OCI-LY3 (cell line): ENCODE measurements around the gene CUL9.

Experiments
- EZH2phosphoT487 ChIP-seq: fragments of 200-600 bp; shearing (Covaris generic); IDR thresholded peaks from 2 replicates; pipeline ENCODE4 v1.6.1; 2018; ENCODE audit warnings: antibody characterized with exemption, mixed run types, low read depth
- TF ChIP-seq, protein P1 (sequence below): fragments of 200-600, 300-600 bp; sonication (generic); IDR thresholded peaks from 2 replicates; pipeline ENCODE4 v1.5.1; 2014; ENCODE audit warnings: antibody characterized with exemption, low read length, low read depth

DNA sequence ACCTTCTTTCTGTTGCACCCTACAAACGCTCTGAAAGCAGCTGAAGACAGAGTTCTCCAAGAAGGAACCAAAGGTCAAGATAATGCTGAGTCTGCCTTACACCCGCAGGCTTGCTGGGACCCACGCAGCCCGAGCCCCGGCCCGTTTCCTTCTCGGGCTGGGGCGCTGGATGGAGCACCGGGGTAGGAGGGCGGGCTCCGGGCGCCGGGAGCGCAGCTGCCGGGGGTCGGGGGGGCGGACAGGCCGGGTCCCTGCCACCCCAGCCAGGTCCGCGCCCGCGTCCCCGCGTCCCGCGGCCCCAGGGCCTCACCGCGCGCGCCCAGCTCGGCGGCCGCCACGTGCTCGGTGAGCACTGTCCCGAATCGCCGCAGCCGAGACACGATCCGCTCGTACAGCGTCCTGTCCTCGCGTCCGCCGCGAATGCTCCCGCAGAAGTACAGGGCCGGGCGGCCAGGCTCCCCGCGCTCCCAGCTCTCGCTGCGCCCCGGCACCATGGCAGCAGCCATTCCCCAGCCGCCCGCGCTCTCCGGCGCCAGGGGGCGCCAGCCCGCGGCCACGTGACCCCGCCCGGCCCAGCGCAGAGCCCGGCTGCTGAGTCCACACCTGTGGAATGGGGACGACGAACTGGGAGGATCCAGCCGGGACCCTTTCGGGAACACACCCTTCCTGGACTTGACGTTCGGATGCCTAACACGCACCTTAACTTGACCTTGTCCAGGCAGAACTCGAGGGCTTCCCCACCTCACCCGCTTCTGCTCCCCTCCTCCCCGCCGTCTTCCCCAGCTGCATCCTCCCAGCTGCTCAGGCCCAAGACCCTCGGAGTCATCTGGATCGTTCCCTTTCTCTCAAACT is 47.2 kb downstream of the CUL9 start, which contains the start of gene DNPH1:
- TF ChIP-seq, protein P1, sequence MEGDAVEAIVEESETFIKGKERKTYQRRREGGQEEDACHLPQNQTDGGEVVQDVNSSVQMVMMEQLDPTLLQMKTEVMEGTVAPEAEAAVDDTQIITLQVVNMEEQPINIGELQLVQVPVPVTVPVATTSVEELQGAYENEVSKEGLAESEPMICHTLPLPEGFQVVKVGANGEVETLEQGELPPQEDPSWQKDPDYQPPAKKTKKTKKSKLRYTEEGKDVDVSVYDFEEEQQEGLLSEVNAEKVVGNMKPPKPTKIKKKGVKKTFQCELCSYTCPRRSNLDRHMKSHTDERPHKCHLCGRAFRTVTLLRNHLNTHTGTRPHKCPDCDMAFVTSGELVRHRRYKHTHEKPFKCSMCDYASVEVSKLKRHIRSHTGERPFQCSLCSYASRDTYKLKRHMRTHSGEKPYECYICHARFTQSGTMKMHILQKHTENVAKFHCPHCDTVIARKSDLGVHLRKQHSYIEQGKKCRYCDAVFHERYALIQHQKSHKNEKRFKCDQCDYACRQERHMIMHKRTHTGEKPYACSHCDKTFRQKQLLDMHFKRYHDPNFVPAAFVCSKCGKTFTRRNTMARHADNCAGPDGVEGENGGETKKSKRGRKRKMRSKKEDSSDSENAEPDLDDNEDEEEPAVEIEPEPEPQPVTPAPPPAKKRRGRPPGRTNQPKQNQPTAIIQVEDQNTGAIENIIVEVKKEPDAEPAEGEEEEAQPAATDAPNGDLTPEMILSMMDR, result peak; percentile 87
- no peak for TF ChIP-seq EZH2phosphoT487
